ENCODE results near the gene EPB41.
A peak's percentile ranks its signal among the peaks of the same experiment; 100 is the strongest.

Gene EPB41

GRCh38 chr1:28891256-28891655 lies 23.1 kb upstream of the EPB41 start:
- no peak for ATAC-seq

- ATAC-seq = peak in 1 of 2 donors; percentile 41
Observed at GRCh38 chr1:28893403-28894102, 20.8 kb upstream of the EPB41 start.

- no peak for ATAC-seq
Observed at GRCh38 chr1:28894785-28895184, 19.6 kb upstream of the EPB41 start.

GRCh38 chr1:28895896-28896608 lies 18.3 kb upstream of the EPB41 start:
- no peak for ATAC-seq

- ATAC-seq = no peak
Observed at GRCh38 chr1:28896609-28896986, 17.8 kb upstream of the EPB41 start.

GRCh38 chr1:28897789-28898188 lies 16.6 kb upstream of the EPB41 start:
- no peak for ATAC-seq

- no peak for ATAC-seq
Observed at GRCh38 chr1:28898405-28898881, 15.9 kb upstream of the EPB41 start.

GRCh38 chr1:28899267-28899666 lies 15.1 kb upstream of the EPB41 start:
- ATAC-seq = no peak

- no peak for ATAC-seq
Observed at GRCh38 chr1:28900562-28900961, 13.8 kb upstream of the EPB41 start.

- no peak for ATAC-seq
Observed at GRCh38 chr1:28902738-28903137, 11.6 kb upstream of the EPB41 start.

GRCh38 chr1:28905921-28906666 lies 8.3 kb upstream of the EPB41 start:
- ATAC-seq = no peak

GRCh38 chr1:28909198-28909597 lies 5.2 kb upstream of the EPB41 start:
- no peak for ATAC-seq

GRCh38 chr1:28910379-28911115 lies 3.8 kb upstream of the EPB41 start:
- no peak for ATAC-seq

- ATAC-seq = no peak
Observed at GRCh38 chr1:28913786-28914227, 562 bp upstream of the EPB41 start.

- peak; percentile 37 to 39 for ATAC-seq
Observed at GRCh38 chr1:28915031-28915895, 894 bp downstream of the EPB41 start.

GRCh38 chr1:28917757-28918118 lies 3.4 kb downstream of the EPB41 start:
- ATAC-seq = peak; percentile 44 to 54

GRCh38 chr1:28921286-28921869 lies 7.0 kb downstream of the EPB41 start:
- peak in 1 of 2 donors; percentile 21 for ATAC-seq

GRCh38 chr1:28925350-28925891 lies 11.1 kb downstream of the EPB41 start:
- no peak for ATAC-seq

- peak; percentile 88 to 89 for ATAC-seq
Observed at GRCh38 chr1:28926629-28927265, 12.4 kb downstream of the EPB41 start.

- ATAC-seq = no peak
Observed at GRCh38 chr1:28927266-28927647, 12.9 kb downstream of the EPB41 start.

Data from activated CD4-positive, CD25-positive, alpha-beta regulatory T cell treated with anti-CD3 and anti-CD28 coated beads, Interleukin-2, amount 50 U/mL, for 24 hours (primary cell).